Measurements from ENCODE around the gene ALDH3A1. TPM values are rescaled to one million over a fixed set of nuclear protein-coding genes. Genes with fewer than 3 reads are reported as not detected.

The ALDH3A1 gene
- total and polyA plus RNA-seq, 8 donors: 5.8 to 689 (median 145) TPM

DNA sequence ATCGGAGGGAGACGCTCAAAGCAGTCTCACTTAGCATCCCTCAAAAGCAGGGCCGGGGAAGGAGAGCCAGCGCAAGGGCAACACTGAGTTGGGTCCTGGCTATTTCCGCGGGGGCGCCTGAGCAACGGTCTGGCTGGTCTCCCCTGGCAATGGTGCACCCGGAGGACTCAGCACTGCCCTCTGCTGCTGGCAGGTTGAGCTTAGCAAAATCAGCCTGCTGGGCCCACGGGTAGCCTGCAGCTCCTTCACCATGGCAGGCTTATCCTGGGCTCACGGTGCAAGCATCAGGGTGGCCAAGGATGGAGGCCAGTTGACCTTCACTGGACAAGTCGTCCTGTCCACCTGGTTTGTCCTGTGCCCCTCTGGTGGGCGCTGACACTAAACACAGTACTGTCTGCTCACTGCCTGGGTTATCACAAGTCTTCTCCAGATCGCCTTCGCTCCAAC is 14.4 kb upstream of the ALDH3A1 start:
- intact Hi-C loops (cut with DNase I; ENCODE audit: low total_unique reads): loop anchor here (10.0 kb wide), 1 partner anchor 398 kb away; the partner anchor contains the start of gene B9D1
- TF ChIP-seq, protein P1, sequence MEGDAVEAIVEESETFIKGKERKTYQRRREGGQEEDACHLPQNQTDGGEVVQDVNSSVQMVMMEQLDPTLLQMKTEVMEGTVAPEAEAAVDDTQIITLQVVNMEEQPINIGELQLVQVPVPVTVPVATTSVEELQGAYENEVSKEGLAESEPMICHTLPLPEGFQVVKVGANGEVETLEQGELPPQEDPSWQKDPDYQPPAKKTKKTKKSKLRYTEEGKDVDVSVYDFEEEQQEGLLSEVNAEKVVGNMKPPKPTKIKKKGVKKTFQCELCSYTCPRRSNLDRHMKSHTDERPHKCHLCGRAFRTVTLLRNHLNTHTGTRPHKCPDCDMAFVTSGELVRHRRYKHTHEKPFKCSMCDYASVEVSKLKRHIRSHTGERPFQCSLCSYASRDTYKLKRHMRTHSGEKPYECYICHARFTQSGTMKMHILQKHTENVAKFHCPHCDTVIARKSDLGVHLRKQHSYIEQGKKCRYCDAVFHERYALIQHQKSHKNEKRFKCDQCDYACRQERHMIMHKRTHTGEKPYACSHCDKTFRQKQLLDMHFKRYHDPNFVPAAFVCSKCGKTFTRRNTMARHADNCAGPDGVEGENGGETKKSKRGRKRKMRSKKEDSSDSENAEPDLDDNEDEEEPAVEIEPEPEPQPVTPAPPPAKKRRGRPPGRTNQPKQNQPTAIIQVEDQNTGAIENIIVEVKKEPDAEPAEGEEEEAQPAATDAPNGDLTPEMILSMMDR (IDR thresholded peaks at IDR 0.05): peak in 5 of 7 experiments; percentile 50 to 69 (median 64)
- no peak for TF ChIP-seq EP300 (IDR thresholded peaks at IDR 0.05)
- H3K27ac ChIP-seq: no peak overlapping the region
- H3K27me3 ChIP-seq: peaks cover 0 to 3% (median 0%) of the 10 kb centered on the region in 3 donors
- peaks cover 0 to 14% (median 8%) of the 10 kb centered on the region in 4 donors for H3K4me1 ChIP-seq
- 19 to 37% (median 32%) methylated on average over 11 to 15 of the region's 15 CpGs for WGBS, 5 donors
- H3K4me3 ChIP-seq: no peak overlapping the region
- peak; percentile 72 to 90 for DNase-seq
- no peaks in the 10 kb centered on the region for H3K36me3 ChIP-seq
- no peaks in the 10 kb centered on the region for H3K9me3 ChIP-seq

- H3K36me3 ChIP-seq: no peaks in the 10 kb centered on the region
- H3K27ac ChIP-seq: no peak overlapping the region
- H3K4me3 ChIP-seq: no peak overlapping the region
- H3K9me3 ChIP-seq: no peaks in the 10 kb centered on the region
- intact Hi-C loops (cut with DNase I; ENCODE audit: low total_unique reads): loop anchor here (10.0 kb wide), 1 partner anchor 396 kb away; the partner anchor contains the start of gene B9D1
- TF ChIP-seq, protein P1 (IDR thresholded peaks at IDR 0.05): no peak
- TF ChIP-seq POLR2A (IDR thresholded peaks at IDR 0.05): no peak
- TF ChIP-seq POLR2AphosphoS5 (IDR thresholded peaks at IDR 0.05): no peak
- TF ChIP-seq EP300 (IDR thresholded peaks at IDR 0.05): no peak
- 63 to 85% (median 79%) methylated on average over 9 of the region's 9 CpGs for WGBS, 5 donors
- no peak for DNase-seq
- H3K4me1 ChIP-seq: peaks cover 0 to 8% (median 6%) of the 10 kb centered on the region in 4 donors
- peaks cover 0 to 6% (median 0%) of the 10 kb centered on the region in 3 donors for H3K27me3 ChIP-seq
Observed at GRCh38 chr17:19760746-19761145, 12.6 kb upstream of the ALDH3A1 start.

DNA sequence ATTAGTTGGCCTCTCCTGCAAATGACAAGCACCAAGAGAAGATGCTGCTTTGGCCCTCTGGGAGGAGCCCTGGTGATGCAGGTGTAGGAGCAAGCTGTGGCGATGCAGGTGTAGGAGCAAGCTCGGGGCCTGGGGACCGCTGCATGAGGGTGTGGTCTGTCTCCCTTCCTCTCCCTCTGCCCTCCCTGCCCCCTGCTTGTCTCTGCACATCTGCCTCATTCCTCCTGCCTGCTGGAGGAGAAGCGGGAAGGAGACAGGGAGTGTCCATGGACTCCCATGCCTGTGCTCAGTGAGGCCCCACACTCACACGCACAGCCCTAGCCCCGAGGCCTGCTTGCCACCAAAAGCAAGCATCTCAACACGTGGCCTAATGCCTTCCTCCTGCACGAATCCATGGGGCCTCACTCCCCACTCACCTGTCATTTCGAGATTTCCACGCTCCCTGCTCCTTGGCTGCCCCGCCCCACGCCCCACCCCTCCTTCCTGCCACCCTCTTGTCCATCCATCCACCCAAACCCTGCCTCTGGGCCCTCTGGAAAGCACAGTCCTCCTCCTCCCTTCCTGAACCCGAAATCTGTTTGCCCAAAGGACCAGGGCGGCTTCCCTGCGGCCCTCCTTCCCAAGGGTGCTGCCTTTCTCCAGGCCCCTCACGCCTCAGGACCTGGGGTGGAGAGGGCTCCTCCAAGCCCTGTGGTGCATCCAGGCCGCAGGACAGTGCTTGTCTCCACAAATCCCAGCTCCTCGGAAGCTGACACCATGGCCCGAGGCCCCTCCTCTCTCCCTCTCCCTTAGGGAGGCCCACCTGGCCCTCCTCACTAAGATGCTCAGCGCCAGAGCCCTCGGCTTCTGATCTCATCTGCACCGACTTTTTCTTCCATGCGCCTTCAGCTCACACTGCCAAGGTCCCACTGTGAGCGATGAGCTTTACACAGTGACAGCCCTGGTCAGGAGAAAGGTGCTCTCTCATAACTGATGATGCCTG is 11.8 kb upstream of the ALDH3A1 start:
- H3K9me3 ChIP-seq: no peaks in the 10 kb centered on the region
- intact Hi-C loops (cut with DNase I; ENCODE audit: low total_unique reads): loop anchor here (5.0 to 10.0 kb wide), 3 partner anchors 105 to 395 kb away; partner anchors contain the start of gene B9D1
- no peak overlapping the region for H3K27ac ChIP-seq
- H3K4me3 ChIP-seq: no peak overlapping the region
- no peaks in the 10 kb centered on the region for H3K36me3 ChIP-seq
- H3K4me1 ChIP-seq: peaks cover 0 to 8% (median 6%) of the 10 kb centered on the region in 4 donors
- no peak for TF ChIP-seq POLR2A (IDR thresholded peaks at IDR 0.05)
- TF ChIP-seq EP300 (IDR thresholded peaks at IDR 0.05): no peak
- TF ChIP-seq, protein P1 (IDR thresholded peaks at IDR 0.05): no peak
- no peak for TF ChIP-seq POLR2AphosphoS5 (IDR thresholded peaks at IDR 0.05)
- peaks cover 0 to 6% (median 0%) of the 10 kb centered on the region in 3 donors for H3K27me3 ChIP-seq
- WGBS, 5 donors: 84 to 86% (median 85%) methylated on average over 20 to 24 of the region's 24 CpGs
- DNase-seq: peak in 1 of 2 donors; percentile 20

DNA sequence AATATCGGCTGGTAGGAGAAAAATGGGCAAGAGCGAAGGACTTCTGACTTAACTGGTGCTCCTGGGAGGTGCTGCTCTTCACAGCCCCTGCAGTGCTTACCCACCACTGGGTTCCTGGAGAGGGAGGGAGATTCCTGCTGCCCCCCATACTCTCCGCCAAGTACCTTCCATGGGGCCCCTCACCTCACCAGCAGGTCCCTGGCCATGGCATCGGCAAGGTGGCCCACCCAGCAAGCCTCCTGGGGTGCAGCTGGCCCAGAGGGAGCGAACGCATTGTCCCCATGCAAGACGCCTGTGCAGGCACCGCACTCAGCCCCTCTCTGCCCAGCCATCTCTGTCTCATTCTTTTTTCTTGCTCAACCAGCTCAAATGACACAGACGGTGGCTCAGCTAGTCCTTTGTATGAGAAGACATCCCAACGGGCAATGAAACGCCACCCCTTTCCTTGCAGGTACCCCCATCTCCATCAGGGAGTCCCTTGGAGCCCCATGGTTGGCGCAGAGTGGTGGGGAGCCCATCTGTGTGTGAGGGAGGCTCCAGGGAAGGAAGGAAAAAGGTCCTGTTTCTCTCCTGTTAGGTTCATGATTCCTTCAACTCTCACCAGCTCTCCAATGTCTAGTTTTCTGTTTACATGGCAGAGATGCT is 9.6 kb upstream of the ALDH3A1 start:
- intact Hi-C loops (cut with DNase I; ENCODE audit: low total_unique reads): loop anchor here (5.0 to 10.0 kb wide), 2 partner anchors 103 to 240 kb away; no protein-coding TSS in a partner anchor
- WGBS, 5 donors: 86 to 92% (median 89%) methylated on average over 12 of the region's 12 CpGs
- peaks cover 0 to 6% (median 0%) of the 10 kb centered on the region in 3 donors for H3K27me3 ChIP-seq
- no peak overlapping the region for H3K4me3 ChIP-seq
- peaks cover 3 to 21% (median 16%) of the 10 kb centered on the region in 4 donors for H3K4me1 ChIP-seq
- no peaks in the 10 kb centered on the region for H3K9me3 ChIP-seq
- no peaks in the 10 kb centered on the region for H3K36me3 ChIP-seq
- H3K27ac ChIP-seq: no peak overlapping the region
- TF ChIP-seq, protein P1 (IDR thresholded peaks at IDR 0.05): no peak
- TF ChIP-seq POLR2A (IDR thresholded peaks at IDR 0.05) (no peak), EP300 (IDR thresholded peaks at IDR 0.05) (no peak), POLR2AphosphoS5 (IDR thresholded peaks at IDR 0.05) (no peak)
- DNase-seq: no peak

Measured in stomach (tissue), 9 donors.